Stimulated activated CD4-positive, alpha-beta T cell treated with anti-CD3 and anti-CD28 coated beads, Interleukin-15, amount 100 ng/mL, for 48 hours (primary cell): ENCODE measurements around the gene CDH4.

Experiments
- DNase-seq, 2 donors: peaks; one replicate each; pipeline ENCODE4 v3.0.0-alpha.2; 2020; ENCODE audit warnings: low read depth in 2 of 2

CDH4 gene

GRCh38 chr20:61753987-61754956 lies 502.2 kb downstream of the CDH4 start:
- DNase-seq, result no peak

GRCh38 chr20:61754976-61755778 lies 503.1 kb downstream of the CDH4 start:
- no peak for DNase-seq

- no peak for DNase-seq
Observed at GRCh38 chr20:61755971-61756845, 504.1 kb downstream of the CDH4 start.

GRCh38 chr20:61756966-61757677 lies 505.1 kb downstream of the CDH4 start:
- DNase-seq, result no peak

GRCh38 chr20:61757678-61758563 lies 505.9 kb downstream of the CDH4 start:
- DNase-seq, result no peak

GRCh38 chr20:61758564-61759200 lies 506.6 kb downstream of the CDH4 start:
- DNase-seq, result no peak

- DNase-seq, result no peak
Observed at GRCh38 chr20:61759286-61760065, 507.4 kb downstream of the CDH4 start.

GRCh38 chr20:61760321-61760720 lies 508.3 kb downstream of the CDH4 start:
- DNase-seq, result no peak

GRCh38 chr20:61760731-61761130 lies 508.7 kb downstream of the CDH4 start:
- DNase-seq, result no peak

GRCh38 chr20:61761453-61762166 lies 509.5 kb downstream of the CDH4 start:
- DNase-seq, result no peak

- no peak for DNase-seq
Observed at GRCh38 chr20:61762167-61762710, 510.2 kb downstream of the CDH4 start.

GRCh38 chr20:61762886-61763739 lies 511.1 kb downstream of the CDH4 start:
- DNase-seq, result no peak

- no peak for DNase-seq
Observed at GRCh38 chr20:61763740-61764400, 511.8 kb downstream of the CDH4 start.

GRCh38 chr20:61764471-61765025 lies 512.5 kb downstream of the CDH4 start:
- no peak for DNase-seq

GRCh38 chr20:61765081-61765870 lies 513.2 kb downstream of the CDH4 start:
- DNase-seq, result no peak
